H1 (cell line): ENCODE measurements around the gene RAD9B. TPM values are rescaled to one million over a fixed set of nuclear protein-coding genes. Genes with fewer than 3 reads are reported as not detected.

ENCODE experiments used
- POLR2A ChIP-seq, 2 experiments: IDR thresholded peaks; 1 replicate in 1 of 2; 2 replicates in 1 of 2; pipeline ENCODE4 v1.6.1; 2011; ENCODE audit warnings: low read depth in 2 of 2, low read length in 2 of 2, mild to moderate bottlenecking in 2 of 2; ENCODE audit errors: control extremely low read depth in 1 of 2
- TAF1 ChIP-seq: IDR thresholded peaks from 2 replicates; pipeline ENCODE4 v1.6.1; 2011; ENCODE audit warnings: mild to moderate bottlenecking, low read depth, low read length
- polyA plus RNA-seq, 7 experiments: library from polyadenylated mRNA; depleted of rRNA in 3 of 7; stranded (reverse) in 5 of 7; unstranded in 2 of 7; fragments of >200 nt in 5 of 7; fragments of 200-250 nt in 2 of 7; gene quantifications; 1 replicate in 5 of 7; 2 replicates in 1 of 7; 4 replicates in 1 of 7; pipeline versions ENCODE4 v1.2.1 to v1.2.3, GENCODE V29; 2011 to 2013; ENCODE audit warnings: missing spikeins in 2 of 7, mixed read lengths in 2 of 7
- total RNA-seq: library from RNA; stranded (reverse); fragmentation: NEBNext Ultra II Directional; extraction: Animal tissue kit (Norgen Biotek cat#: 25700); gene quantifications from 2 replicates; pipeline ENCODE4 v1.2.1, GENCODE V29; 2021

RAD9B gene
- total and polyA plus RNA-seq, 2 of the 8 experiments (the other 6 are each of a cell fraction or from before 2014, with no cell fraction given): 0.06 TPM; not detected in 1

DNA sequence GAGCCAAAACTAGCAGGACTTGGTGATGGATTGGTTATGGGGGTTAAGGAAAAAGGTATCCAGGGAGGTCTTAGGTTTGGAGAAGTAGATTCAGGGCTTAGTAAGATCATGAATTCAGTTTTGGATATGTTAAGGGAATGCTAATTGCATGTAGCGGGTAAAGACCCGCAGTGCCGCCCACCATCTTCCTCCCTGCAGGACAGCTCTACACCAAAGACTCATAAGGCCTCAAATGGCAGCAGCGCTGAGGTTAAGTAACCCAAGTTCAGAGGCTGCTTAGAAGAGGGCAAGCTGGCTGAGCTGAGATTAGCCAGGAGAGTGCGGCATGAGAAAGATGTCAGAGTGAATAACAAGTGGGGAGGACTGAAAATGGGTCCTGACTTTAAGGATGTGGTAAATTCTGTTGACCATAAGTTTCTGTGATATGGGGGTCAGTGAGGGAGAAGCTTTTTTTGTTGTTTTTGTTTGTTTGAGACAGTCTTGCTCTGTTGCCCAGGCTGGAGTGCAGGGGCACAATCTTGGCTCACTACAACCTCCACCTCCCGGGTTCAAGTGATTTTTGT, 26.2 kb downstream of the RAD9B start (continued):
- TF ChIP-seq TAF1 (no peak), POLR2A (IDR thresholded peaks at IDR 0.05; ENCODE audit: control extremely low read depth in 1 of 2, low read depth in 2 of 2, low read length in 2 of 2) (no peak)
